SIG-M5 (cell line): ENCODE data around the gene FAM13A.
A peak's percentile ranks its signal among the peaks of the same experiment; 100 is the strongest.
"Not testable (repeated sequence)": the region's sequence is repeated elsewhere in the genome, so short reads cannot be mapped to it uniquely, and the experiment has no call there.

ENCODE experiments used
- DNase-seq: peaks from one replicate; lab custom pipeline; 2025; lab: John Stamatoyannopoulos, UW

FAM13A gene

DNA sequence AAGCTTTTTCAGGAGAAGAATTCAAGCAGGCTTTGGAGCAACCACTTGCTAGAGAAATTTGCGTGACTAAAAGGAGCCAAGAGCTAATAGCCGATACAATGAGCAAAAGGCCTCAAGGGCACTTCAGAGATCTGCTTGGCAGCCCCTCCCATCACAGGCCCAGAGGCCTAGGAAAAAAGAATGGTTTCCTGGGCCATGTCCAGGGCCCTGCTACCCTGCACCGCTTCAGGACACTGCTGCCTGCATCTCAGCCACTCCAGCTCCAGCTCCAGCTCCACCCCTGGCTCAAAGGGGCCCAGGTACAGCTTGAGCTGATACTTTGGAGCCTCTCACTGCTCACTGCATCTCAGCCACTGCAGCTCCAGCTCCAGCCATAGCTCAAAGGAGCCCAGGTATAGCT, 98.9 kb downstream of the FAM13A start:
- no peak for DNase-seq

GRCh38 chr4:88957570-88957969, 99.4 kb downstream of the FAM13A start:
- no peak for DNase-seq

GRCh38 chr4:88955580-88956380, 101.2 kb downstream of the FAM13A start:
- DNase-seq, result no peak

DNA sequence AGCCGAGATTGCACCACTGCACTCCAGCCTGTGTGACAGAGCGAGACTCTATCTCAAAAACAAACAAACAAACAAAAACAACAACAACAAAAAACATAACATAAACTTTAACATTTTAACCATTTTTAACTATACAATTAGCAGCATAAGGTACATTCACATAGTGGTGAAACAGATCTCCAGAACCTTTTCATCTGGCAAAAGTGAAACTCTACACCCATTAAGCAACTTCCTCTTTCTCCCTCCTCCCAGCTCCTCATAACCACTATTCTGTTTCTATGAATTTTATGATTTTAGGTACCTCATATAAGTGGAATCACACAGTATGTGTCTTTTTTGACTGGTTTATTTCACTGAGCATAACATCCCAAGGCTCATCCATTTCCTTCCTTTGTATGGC, 103.6 kb downstream of the FAM13A start:
- peak; percentile 41 for DNase-seq

DNA sequence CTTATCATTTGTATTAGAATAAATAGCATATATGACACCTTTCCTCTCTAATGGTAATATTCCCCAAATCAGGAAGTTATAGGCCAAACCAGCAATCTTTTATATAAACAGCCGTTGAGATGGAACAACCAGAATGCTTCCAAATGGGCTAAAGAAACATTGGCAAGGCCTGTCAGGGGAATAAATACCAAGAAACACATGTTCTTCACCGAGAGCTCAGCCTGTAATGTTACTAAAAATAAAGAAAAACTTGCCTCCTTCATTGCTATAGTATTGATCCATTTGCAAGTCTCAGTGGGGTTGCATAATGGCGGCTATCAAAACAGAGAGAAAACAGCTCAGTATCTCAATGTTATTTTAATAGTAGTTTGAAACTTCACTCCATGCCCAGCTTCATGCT, 104.9 kb downstream of the FAM13A start:
- no peak for DNase-seq

GRCh38 chr4:88949605-88950004, 107.4 kb downstream of the FAM13A start:
- DNase-seq, result no peak

DNA sequence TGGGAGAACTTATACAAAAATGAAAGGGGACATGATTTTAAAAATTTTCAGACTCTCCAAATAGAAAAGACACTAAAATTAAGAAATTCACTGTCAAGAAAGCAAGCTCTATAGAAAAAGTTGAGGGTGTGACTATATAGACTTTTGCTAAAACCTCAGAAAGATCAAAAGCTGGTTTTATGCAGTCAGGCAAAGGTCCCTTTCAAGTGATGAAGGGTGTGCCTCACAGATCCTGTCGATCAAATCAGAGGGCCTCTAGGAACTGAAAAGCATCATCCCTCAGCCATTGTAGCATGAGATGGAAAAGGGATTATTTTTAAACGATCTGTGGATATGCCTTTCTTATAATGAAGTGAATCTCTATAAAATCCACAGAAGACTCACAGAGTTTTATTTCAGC, 116.5 kb downstream of the FAM13A start:
- DNase-seq, result no peak

- DNase-seq, result no peak
Measured at GRCh38 chr4:88939697-88940096, 117.3 kb downstream of the FAM13A start.

DNA sequence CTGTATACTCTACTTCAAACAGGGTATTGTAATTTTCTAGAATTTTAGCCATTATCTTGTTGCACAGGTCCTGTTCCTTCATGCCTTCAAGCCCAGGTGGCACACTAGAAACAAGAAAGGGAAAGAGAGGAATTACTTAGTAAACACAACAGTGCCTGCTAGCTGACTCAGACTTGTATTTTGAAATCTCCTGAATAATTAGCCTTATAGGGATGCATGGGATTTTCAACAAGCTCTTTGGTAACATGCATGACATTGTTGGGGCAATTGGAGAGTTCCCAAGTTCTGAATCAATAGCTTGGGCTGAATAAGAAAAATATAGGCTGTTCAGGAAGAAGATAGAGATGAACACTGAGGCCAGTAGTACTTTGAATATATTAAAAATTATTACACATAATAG, 118.8 kb downstream of the FAM13A start:
- no peak for DNase-seq

GRCh38 chr4:88937081-88937480, 119.9 kb downstream of the FAM13A start:
- no peak for DNase-seq

DNA sequence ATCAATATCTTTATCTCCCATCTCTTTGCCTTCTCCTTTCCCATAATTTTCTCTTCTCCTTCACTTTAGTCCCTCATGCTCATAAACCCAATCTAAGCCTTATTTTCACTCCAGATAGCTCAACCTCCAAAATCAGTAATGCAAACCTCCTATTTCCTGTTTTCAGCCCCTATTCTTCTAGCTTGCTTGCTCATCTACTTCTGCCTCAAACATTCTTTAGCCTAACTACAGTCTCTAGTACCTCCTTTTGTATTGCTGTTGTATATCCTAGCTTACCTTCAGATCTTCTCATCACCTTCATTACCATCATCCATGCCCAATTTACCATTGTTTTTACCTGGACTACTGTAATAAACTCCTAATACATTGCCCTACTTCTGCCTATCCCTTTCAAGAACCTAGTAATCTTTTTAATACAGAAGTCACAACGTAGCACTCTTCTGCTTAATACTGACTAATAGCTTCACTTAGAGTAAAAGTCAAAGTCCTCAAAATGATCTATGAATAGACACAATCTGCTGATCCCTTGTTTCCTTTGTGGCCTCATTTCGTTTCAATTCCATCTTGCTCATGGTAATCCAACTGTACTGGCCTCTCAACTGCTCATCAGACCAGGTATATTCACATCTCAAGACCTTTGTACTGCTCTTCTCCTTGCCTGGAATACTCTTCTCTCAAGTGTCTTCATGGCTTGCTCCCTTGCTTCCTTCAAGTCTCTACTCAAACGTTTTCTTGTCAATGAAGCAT, 123.4 kb downstream of the FAM13A start:
- no peak for DNase-seq

- DNase-seq, result no peak
Measured at GRCh38 chr4:88928852-88929251, 128.1 kb downstream of the FAM13A start.

DNA sequence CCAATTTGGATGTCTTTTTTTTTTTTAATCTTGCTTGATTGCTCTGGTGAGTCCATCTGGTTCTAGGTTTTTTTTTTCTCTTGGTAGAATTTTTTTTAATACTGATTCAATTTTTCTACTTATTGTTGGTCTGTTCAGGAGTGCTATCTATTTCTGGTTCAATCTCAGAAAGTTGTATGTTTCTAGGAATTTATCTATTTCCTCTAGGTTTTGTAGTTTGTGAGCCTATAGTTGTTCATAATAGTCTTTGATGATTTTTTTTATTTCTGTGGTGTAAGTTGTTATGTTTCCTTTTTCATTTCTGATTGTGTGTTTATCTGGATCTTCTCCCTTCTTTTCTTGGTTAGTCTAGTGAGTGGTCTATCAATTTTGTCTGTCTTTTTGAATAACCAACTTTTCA, 129.6 kb downstream of the FAM13A start:
- DNase-seq, result no peak

GRCh38 chr4:88919056-88919455, 137.9 kb downstream of the FAM13A start:
- DNase-seq, result no peak

DNA sequence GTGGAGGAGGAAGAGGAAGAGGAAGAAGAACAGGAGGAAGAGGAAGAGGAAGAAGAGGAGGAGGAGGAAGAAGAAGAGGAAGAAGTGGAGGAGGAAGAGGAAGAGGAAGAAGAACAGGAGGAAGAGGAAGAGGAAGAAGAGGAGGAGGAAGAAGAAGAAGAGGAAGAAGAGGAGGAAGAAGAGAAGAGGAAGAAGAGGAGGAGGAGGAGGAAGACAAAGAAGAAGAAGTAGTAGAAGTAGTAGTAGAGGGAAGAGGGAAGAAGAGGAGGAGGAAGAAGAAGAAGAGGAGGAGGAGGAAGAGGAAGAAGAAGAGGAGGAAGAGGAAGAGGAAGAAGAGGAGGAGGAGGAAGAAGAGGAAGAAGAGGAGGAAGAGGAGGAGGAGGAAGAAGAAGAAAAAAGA, 143.8 kb downstream of the FAM13A start:
- DNase-seq, result not testable (repeated sequence)

DNA sequence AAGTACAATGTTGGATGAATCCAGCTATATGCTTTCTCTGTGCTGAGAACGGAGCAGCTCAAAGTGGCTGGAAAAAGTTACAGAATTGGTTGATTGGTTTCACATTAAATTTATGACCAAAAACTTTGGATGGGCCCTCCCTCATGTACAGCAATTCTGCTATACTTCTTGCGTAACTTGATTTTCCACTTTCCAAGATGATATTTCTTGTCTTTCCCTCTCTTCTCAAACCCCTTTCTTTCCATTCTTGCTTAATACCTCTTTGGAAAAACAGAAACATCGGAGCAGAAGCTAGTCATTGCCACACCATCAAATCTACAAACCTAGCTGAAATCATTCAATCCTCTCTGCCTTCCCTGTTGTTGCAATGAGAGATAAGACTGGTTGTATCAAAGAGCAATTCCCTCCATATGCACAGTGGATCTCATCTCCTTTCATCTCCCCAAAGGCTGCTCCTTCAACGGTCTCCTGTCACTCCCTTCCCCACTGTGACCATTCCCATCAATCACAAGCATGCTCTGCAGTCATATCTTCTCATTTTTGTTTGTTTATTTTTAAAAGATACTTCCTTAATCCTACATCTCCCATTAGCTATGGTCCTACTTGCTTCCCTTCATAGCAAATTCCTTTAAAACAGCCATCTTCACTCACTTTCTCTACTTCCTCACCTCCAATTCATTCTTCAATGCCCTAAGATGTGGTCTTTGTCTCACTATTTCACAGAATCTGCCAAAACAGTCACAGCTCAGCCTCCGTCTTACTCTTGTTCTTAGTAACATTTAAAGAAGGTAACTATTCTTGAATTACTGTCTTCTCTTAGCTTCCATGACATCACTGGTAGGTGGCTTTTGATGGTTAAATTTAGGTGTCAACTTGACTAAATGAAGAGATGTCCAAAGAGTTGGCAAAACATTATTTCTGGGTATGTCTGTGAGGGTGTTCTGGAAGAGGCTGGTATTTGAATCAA, 145.5 kb downstream of the FAM13A start:
- DNase-seq, result no peak

DNA sequence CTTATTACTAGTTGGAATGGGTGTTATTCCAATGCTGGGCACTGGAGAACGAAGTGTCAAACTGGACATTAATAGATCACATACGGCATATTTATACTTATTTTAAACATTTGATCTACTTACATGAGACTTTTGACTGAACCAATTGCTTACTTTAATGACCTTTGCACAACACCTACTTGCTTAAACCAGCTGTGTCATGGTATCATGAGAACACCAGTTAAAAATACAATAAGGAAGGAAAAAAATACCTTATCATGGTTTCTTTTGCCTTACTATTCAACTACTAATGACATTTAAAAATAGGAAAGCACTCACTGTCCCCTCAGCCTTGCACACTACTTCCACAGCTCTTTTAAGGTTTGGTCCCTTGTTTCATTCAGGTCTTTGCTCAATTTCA, 146.9 kb downstream of the FAM13A start:
- DNase-seq, result no peak

- no peak for DNase-seq
Measured at GRCh38 chr4:88908521-88908920, 148.5 kb downstream of the FAM13A start.

GRCh38 chr4:88908003-88908402, 149.0 kb downstream of the FAM13A start:
- DNase-seq, result no peak

- no peak for DNase-seq
Measured at GRCh38 chr4:88907478-88907877, 149.5 kb downstream of the FAM13A start.

- not testable (repeated sequence) for DNase-seq
Measured at GRCh38 chr4:88904240-88904639, 152.7 kb downstream of the FAM13A start.

- DNase-seq, result no peak
Measured at GRCh38 chr4:88900432-88900831, 156.6 kb downstream of the FAM13A start.
